SK-N-MC (cell line): Measurements from ENCODE around the gene CAND2.

Source experiments
- EZH2 ChIP-seq: fragments of 200-600 bp; sonication (generic); IDR thresholded peaks from one replicate; pipeline ENCODE4 v1.6.1; 2017; ENCODE audit warnings: antibody characterized with exemption
- FOXP2 ChIP-seq: optimal IDR thresholded peaks from 2 replicates; pipeline ENCODE3; 2011; ENCODE audit warnings: mild to moderate bottlenecking, moderate library complexity; ENCODE audit not compliant: insufficient read depth; ENCODE audit errors: extremely low read length, control extremely low read depth
- POLR2AphosphoS5 ChIP-seq: IDR thresholded peaks from 2 replicates; pipeline ENCODE4 v1.6.1; 2012; ENCODE audit warnings: mild to moderate bottlenecking, low read depth, low read length, borderline replicate concordance

- TF ChIP-seq EZH2 (no peak), POLR2AphosphoS5 (no peak), FOXP2 (no peak)
These were observed 44.9 kb upstream of the CAND2 start for GRCh38 chr3:12751571-12751970.
